GM18861 (cell line): ENCODE results near the gene IL21R.
A peak's percentile ranks its signal among the peaks of the same experiment; 100 is the strongest.

Experiments used
- ATAC-seq: cut with Tn5 transposase; IDR thresholded peaks from one replicate; pipeline ENCODE4 v1.9.1; 2021; ENCODE audit not compliant: unreplicated experiment

Gene IL21R

DNA sequence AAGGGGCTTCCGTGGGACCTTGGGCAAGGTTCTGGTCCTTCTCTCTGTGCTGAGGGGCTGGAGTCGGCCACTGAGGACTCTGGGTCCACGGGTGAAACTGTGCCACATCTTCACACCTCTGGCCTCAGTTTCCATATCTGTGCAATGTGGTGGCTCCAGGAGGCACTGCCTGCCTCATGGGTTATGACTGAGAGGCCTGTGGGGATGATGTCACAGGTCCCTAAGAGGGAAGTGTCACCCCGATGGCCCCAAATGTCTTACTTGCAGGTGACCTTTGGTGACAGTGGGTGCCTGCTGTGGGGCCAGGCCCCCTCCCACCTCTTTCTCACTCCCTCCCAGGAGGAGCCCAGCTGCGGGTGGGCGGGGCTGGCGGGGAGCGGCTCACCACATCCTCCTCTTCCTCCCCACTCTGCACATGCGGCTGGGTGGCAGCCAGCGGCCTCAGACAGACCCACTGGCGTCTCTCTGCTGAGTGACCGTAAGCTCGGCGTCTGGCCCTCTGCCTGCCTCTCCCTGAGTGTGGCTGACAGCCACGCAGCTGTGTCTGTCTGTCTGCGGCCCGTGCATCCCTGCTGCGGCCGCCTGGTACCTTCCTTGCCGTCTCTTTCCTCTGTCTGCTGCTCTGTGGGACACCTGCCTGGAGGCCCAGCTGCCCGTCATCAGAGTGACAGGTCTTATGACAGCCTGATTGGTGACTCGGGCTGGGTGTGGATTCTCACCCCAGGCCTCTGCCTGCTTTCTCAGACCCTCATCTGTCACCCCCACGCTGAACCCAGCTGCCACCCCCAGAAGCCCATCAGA, at the start of gene IL21R:
IL21R (plus strand) TSS at position 407 of the 801 bp plus-strand sequence. CDS start 27,898 bp downstream, outside the sequence.
- ATAC-seq = peak; percentile 41

DNA sequence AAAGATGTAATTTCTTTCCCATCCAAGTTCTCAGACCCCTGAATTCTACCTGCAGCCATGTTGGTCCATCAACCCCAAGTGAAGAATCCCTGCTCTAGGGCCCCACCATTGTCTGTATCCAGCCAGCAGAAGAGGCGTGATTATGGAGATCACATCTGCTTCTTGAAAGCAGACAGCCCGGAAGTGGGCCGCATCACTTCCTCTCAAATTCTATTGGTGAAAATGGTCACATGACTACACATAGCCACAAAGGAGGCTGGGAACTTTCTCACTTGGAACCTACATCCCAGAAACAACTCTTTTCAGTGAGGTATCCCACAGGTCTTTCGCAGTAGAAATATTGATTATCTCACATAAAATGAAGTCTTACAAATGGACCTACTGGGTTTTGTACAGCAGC, 48.1 kb upstream of the IL21R start:
- no peak for ATAC-seq

DNA sequence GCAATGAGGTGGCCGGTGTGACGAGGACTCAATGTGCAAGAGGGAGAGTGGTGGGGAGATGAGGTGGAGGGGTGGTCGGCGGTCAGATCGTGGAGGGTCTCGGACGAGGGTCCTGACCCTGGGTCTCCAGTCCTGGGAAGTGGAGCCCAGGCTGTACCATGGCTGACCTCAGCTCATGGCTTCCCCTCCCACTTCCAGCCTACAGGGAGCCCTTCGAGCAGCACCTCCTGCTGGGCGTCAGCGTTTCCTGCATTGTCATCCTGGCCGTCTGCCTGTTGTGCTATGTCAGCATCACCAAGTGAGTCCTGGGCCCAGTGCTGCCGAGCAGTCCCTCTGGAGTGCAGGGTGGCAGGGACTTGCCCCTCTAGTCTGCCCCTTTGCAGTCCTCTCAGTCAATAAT, 46.4 kb upstream of the IL21R start:
- ATAC-seq = no peak

DNA sequence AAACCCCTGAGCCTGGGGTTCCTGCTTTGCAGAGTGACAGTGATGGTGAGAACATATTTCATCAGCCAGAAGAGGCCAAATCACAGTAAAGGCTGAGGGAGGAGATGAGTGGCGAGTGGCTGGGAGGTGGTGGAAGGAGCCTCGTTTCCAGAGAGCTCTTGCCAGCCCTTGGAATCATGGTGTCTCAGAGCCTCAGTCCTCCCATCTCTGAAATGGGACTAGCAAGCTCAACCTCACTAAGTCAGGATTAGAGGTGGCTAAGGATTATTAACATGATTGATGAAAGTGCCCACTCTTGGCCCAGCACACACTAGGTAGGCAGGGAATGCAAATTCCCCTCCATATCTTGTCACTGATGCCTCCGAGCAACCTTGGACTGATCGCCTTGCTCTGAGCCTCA, 45.2 kb upstream of the IL21R start:
- ATAC-seq = no peak

DNA sequence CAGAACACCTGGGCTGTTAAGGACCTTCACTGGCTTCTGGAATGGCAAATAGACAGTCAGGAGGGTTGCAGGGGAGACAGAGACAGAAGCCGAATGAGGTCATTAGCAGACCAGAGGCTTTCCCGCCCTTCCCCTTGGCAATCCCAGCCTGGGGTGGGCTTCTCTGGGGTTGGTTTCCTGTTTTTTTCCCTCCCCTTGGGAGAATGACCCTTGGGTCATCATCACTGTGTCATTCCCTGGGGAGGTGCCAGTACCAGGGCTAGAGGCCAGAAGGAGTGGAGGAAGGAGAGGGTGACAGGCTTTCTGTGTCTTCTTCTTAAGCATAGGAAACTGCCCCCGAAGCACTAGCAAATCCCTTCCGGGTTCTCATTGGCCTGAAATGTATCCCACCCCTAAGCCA, 42.9 kb upstream of the IL21R start:
- ATAC-seq = no peak

DNA sequence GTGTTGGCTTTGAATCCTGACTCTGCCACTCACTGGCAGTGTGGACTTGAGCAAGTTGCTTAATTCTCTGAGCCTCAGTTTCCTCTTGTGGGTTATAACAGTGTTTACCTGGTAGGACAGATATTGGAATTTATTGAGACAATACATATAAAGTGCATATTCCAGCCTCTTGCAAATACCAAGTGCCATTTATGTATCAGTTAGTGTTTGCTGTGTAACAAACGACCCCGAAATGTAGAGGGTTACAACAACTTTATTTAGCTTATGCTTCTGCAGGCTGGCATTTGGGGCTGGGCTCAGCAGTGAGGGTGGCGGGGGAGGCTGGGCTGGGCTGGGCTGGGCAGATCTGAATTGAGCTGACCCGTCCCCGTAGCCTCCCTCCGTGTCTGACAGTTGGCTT, 42.4 kb upstream of the IL21R start:
- no peak for ATAC-seq

DNA sequence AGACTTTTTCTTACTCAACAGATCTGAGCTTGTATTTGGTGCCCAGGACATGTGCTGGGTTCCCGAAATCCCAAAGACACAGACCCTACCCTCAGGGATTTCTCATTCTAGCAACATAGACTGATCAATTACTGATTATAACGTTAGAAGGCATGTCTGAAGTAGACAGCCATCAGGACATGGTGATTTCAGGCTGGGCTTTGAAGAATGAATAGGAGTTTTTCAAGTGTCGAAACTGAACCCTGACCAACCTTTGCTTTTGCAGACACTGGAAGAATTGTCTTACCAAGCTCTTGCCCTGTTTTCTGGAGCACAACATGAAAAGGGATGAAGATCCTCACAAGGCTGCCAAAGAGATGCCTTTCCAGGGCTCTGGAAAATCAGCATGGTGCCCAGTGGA, 40.0 kb upstream of the IL21R start:
- no peak for ATAC-seq

DNA sequence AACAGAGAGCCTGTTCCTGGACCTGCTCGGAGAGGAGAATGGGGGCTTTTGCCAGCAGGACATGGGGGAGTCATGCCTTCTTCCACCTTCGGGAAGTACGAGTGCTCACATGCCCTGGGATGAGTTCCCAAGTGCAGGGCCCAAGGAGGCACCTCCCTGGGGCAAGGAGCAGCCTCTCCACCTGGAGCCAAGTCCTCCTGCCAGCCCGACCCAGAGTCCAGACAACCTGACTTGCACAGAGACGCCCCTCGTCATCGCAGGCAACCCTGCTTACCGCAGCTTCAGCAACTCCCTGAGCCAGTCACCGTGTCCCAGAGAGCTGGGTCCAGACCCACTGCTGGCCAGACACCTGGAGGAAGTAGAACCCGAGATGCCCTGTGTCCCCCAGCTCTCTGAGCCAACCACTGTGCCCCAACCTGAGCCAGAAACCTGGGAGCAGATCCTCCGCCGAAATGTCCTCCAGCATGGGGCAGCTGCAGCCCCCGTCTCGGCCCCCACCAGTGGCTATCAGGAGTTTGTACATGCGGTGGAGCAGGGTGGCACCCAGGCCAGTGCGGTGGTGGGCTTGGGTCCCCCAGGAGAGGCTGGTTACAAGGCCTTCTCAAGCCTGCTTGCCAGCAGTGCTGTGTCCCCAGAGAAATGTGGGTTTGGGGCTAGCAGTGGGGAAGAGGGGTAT, 39.3 kb upstream of the IL21R start:
- ATAC-seq = no peak

DNA sequence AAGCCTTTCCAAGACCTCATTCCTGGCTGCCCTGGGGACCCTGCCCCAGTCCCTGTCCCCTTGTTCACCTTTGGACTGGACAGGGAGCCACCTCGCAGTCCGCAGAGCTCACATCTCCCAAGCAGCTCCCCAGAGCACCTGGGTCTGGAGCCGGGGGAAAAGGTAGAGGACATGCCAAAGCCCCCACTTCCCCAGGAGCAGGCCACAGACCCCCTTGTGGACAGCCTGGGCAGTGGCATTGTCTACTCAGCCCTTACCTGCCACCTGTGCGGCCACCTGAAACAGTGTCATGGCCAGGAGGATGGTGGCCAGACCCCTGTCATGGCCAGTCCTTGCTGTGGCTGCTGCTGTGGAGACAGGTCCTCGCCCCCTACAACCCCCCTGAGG, 38.7 kb upstream of the IL21R start:
- ATAC-seq = no peak

DNA sequence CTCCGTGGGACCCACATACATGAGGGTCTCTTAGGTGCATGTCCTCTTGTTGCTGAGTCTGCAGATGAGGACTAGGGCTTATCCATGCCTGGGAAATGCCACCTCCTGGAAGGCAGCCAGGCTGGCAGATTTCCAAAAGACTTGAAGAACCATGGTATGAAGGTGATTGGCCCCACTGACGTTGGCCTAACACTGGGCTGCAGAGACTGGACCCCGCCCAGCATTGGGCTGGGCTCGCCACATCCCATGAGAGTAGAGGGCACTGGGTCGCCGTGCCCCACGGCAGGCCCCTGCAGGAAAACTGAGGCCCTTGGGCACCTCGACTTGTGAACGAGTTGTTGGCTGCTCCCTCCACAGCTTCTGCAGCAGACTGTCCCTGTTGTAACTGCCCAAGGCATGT, 38.2 kb upstream of the IL21R start:
- no peak for ATAC-seq

DNA sequence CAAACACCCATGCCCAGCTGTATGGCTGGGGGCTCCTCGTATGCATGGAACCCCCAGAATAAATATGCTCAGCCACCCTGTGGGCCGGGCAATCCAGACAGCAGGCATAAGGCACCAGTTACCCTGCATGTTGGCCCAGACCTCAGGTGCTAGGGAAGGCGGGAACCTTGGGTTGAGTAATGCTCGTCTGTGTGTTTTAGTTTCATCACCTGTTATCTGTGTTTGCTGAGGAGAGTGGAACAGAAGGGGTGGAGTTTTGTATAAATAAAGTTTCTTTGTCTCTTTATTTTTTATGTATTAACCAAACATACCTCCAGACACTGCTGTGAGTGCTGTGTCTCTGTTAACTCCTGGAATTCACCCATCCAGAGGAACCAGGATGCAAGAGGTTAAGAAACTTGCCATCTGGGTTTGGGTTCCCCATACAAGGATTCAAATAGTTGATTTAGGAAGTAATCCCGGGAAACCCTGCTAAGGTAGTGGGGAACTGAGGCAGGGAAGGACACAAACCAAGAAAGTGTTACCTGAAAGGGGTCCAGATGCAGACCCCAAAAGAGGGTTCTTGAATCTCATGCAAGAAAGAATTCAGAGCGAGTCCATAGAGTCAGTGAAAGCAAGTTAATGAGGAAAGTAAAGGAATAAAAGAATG, 37.4 kb upstream of the IL21R start:
- ATAC-seq = no peak

DNA sequence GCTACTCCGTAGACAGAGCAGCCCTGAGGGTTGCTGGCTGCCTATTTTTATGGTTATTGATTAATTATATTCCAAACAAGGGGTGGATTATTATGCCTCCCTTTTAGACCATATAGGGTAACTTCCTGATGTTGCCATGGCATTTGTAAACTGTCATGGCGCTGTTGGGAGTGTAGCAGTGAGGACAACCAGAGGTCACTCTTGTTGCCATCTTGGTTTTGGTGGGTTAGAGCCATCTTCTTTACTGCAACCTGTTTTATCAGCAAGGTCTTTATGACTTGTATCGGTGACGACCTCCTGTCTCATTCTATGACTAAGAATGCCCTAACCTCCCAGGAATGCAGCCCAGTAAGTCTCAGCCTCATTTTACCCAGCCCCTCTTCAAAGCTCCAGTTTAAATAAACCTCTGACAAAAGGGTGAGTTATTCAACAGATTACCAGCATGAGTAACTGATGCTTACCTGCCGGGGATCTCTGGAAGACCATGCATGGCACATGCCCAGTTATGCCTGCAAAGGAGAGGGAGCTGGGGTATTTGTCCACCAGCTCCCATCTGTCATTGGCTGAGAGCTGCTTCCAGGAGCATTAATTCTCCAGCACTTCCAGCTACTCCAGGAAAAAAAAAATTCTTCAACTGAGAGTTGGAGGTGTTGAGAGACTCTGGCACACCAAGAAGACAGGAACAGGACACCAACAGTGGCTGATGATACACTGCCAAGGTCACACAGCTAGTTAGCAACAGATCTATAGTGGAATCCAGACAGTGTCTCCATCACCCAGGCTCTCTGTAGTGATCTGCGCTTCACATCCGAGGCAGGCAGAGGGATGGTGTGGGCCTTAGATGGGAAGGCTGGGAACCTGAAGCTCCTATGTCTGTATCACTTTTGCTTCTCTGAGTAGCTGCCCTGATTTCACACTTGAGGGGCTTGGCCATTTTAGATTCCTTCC, 36.6 kb upstream of the IL21R start:
- ATAC-seq = no peak

DNA sequence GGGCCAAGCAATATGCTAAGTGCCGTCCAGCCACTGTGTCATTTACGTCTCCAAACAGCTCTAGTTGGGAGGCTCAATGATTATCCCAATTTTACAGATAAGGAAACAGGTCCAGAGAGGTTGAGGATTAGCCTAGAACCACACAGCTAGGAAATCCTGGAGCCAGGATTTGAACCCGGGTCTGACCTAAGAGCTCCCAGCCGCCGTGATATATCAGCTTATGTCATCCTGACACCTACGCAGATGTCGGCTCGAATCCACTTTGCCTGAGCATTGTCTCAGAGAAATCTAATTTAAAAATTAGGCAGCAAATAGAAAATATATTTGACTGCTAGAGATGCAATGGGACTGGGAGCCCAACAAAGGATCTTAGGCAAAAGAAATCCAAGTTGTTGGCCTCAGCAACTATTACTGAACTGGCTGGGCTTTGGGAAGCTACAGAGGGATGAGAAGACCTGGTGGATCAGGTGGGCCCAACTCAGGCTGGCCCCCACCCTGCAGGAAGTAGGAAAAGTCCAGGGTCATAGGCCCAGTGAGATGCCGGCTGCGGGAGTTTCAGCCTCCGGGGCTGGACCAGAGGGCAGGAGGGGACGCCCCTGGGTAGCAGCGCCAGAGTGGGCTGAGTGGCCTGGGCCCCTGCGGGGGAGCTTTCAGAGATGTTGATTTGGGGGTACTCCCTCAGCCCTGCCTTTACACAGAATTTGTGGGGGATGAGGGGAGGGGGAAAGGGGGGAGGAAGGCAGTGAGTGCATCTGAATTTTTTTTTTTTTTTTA, 35.1 kb upstream of the IL21R start:
- peak; percentile 6 for ATAC-seq

DNA sequence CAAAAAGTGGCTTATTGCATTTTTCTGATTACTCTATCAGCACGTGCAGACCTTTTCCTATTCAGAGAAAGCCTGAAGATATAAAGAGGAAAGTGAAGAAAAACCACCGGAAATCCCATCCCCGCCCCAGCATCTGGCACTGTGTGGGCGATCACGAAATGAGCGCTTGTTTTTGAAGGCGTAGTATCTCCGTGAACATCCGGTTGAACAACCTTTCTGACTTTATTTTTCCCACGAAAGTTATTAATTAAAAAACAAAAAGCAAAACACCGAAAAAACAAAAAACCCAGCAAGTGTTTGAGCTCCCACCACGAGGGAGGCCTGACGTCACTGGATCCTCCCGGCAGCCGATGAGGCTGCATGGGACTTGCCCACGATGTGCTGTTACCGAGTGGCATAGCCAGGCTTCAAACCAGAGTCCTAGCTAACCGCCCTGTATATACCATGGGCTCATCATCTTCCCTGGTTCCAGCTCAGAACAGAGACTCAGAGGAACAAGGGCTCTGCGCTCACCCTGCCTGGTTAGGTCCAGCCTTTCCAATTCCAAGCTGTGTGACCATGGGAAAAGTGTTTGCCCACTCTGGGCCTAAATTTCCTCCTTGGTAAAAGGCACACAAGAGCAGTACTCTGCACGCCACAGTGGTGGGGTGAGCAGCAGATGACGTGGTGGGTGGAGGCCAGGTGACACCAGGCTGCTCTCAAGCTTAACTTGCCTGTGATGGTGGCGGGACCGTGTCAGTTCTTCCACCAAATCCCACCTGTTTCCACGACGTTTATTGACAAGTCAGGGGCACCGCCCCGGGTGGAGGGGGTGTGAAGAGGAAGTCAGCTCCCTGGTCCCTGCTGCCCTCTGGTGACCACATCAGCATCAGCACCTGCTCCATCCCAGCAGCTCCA, 34.3 kb upstream of the IL21R start:
- peak; percentile 70 for ATAC-seq

DNA sequence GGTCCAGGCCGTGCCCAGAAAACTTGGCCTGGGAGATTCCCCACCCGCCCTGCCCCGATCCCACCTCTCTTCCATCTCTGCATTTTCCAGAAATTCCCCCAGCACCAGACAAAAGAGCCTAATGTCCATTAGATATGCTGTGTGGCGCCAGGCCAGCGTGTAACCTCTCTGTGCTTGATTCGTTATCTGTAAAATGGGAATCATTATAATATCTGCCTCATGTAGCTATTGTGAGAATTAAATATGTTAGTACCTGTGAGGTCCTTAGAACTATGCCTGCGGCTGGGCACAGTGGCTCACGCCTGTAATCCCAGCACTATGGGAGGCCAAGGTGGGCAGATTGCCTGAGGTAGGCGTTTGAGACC, 33.6 kb upstream of the IL21R start:
- no peak for ATAC-seq

DNA sequence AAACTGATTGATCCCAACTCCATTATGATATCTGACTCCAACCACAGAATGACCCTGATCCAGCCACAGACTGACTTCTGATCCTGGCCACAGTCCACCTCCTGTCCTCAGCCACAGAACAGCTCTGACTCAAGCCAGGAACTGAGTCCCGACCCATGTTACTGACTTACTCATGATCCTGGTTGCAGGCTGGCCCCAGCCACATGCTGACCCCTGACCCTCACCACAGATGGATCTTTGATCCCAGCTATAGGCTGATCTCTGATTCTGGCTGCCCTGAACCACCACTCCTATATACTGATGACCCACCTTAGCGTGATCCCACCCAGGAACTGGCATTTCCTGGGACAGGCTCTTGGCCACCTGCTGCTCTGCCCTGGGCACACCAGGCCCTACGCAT, 32.2 kb upstream of the IL21R start:
- ATAC-seq = no peak

DNA sequence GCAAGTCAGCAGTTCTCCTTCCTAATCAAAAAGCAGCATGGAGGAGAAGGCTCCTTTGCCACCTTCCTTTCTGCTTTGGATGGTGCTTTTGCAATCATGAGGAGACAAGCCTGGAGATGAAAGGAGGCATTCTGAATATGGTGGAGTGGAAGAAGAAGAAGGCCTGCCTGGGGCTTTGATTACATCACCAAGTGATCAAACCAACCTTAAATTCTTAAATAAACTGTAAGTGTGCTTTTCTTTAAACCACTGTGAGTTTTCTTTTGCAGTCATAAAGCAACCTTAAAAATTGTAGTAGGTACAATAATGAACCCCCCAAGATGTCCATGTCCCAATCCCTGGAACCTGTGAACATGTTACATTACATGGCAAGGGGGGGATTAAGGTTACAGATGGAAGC, 31.7 kb upstream of the IL21R start:
- ATAC-seq = no peak

DNA sequence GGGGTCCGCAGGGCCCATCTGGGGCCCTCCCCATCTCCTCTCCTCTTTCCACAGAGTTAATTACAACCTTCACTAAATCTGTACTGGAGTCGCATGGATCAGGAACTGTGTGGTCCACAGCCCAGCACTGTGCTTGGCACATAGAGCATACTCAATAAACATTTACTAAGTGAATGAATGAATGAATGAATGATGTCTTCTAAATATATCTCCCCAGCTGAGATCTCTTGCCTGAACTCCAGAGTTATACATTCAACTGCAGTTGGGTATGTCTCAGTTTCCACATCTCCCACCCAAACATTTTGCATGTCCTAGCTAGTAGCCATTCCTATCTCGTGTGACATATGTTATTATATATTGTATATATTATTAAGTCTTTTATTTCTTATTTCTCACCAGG, 28.7 kb upstream of the IL21R start:
- no peak for ATAC-seq

DNA sequence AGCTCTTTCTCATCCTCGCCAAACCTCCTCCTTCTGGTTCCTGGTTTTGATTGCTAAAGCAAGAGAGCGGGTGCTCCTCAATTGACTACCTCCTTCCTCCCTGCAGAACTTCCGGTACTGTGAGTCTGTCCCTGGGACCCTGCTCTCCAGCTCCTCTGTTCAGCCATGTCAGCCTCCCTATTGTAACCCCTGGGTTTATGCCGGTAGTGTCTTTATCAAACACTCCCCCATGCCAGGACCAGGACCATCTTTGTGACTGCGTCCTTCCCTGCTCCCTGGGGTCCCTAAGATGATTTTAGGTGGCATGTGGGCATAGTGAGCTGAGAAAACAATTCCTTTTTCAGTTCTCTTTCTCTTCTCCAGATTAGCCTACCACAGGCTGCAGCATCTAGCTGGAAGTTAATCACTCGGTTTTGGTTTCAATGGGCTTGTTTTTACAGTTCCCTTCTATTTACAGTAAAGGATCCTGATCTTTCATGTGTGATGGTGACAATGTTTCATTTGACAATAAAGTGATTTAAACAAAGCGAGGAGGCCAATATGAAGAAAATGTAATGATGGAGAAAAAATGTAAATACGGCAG, 27.7 kb upstream of the IL21R start:
- no peak for ATAC-seq
